ENCODE data around the gene HP1BP3. TPM values are rescaled to one million over a fixed set of nuclear protein-coding genes. Genes with fewer than 3 reads are reported as not detected.

Gene HP1BP3
- total RNA-seq, 1 donor from 2014 or later = 257 TPM

- no peak overlapping the region for H3K9ac ChIP-seq
- H3K27ac ChIP-seq = no peak overlapping the region
- no peaks in the 10 kb centered on the region for H3K9me3 ChIP-seq (ENCODE audit: low read depth)
- H3K4me1 ChIP-seq = peaks cover 3% of the 10 kb centered on the region
- DNase-seq (ENCODE audit: low spot score) = no peak
- TF ChIP-seq, protein P1, sequence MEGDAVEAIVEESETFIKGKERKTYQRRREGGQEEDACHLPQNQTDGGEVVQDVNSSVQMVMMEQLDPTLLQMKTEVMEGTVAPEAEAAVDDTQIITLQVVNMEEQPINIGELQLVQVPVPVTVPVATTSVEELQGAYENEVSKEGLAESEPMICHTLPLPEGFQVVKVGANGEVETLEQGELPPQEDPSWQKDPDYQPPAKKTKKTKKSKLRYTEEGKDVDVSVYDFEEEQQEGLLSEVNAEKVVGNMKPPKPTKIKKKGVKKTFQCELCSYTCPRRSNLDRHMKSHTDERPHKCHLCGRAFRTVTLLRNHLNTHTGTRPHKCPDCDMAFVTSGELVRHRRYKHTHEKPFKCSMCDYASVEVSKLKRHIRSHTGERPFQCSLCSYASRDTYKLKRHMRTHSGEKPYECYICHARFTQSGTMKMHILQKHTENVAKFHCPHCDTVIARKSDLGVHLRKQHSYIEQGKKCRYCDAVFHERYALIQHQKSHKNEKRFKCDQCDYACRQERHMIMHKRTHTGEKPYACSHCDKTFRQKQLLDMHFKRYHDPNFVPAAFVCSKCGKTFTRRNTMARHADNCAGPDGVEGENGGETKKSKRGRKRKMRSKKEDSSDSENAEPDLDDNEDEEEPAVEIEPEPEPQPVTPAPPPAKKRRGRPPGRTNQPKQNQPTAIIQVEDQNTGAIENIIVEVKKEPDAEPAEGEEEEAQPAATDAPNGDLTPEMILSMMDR (IDR thresholded peaks at IDR 0.05) = no peak
- no peak for TF ChIP-seq EZH2 (IDR thresholded peaks at IDR 0.05)
- TF ChIP-seq EZH2phosphoT487 (IDR thresholded peaks at IDR 0.05) = no peak
- peaks cover 15% of the 10 kb centered on the region for H3F3A ChIP-seq (ENCODE audit: low read depth)
- H2AFZ ChIP-seq (replicated peaks) = no peak overlapping the region
- H3K4me3 ChIP-seq = no peak overlapping the region
- H3K9me3 Mint-ChIP-seq = no peaks in the 10 kb centered on the region
- H3K4me3 Mint-ChIP-seq = no peak overlapping the region
- H3K27me3 Mint-ChIP-seq (ENCODE audit: insufficient read depth, low read depth) = peaks cover 11% of the 10 kb centered on the region
- peaks cover 21% of the 10 kb centered on the region for H3K4me1 Mint-ChIP-seq
- H3K27me3 ChIP-seq = no peaks in the 10 kb centered on the region
- H3K4me2 ChIP-seq = no peak overlapping the region
- no peak overlapping the region for H3K27ac Mint-ChIP-seq
- H4K20me1 ChIP-seq (ENCODE audit: low read depth) = no peaks in the 10 kb centered on the region
- no peaks in the 10 kb centered on the region for H3K36me3 Mint-ChIP-seq
- no peaks in the 10 kb centered on the region for H3K36me3 ChIP-seq
- no peaks in the 10 kb centered on the region for H3K79me2 ChIP-seq (ENCODE audit: low read depth)
Measured at GRCh38 chr1:20701446-20701845, 85.7 kb downstream of the HP1BP3 start.

DNA sequence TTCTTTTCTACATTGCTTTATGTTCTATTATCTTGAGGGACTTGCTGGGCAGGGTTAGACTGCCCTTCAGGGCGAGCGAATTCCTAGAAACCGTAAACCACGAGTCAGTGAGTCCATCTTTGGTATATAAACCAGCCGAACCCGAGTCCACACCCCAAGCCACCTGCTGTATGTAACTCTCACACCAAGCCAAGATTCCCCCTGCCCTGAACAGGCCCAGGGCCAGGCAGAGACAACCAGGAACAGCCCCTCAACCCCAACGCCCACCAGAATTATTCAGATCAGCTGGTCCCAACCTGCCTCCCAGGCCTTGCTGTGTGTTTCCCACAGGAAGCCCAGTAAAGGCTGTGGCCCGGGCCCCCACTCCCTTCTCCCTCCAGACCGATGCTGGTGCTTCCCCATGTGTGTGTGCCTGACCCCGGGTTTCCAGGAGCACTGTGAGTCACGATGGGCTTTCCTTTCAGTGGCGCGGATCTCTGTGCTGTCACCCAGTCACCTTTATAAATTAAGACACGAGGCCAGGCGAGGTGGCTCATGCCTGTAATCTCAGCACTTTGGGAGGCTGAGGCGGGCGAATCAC, 86.4 kb downstream of the HP1BP3 start:
- Histone ChIP-seq H3K4me3 (no peak overlapping the region), H3K27me3 (no peaks in the 10 kb centered on the region), H3K4me1 (peaks cover 3% of the 10 kb centered on the region), H2AFZ (replicated peaks) (no peak overlapping the region), H3K9ac (no peak overlapping the region), H3K4me2 (no peak overlapping the region), H3K27ac (no peak overlapping the region), H3K36me3 (no peaks in the 10 kb centered on the region), H3K9me3 (ENCODE audit: low read depth) (no peaks in the 10 kb centered on the region), H3F3A (ENCODE audit: low read depth) (peaks cover 20% of the 10 kb centered on the region), H4K20me1 (ENCODE audit: low read depth) (no peaks in the 10 kb centered on the region), H3K79me2 (ENCODE audit: low read depth) (no peaks in the 10 kb centered on the region)
- Mint-ChIP-seq H3K4me1 (peaks cover 26% of the 10 kb centered on the region), H3K27ac (peak overlapping the region; percentile 92), H3K4me3 (no peak overlapping the region), H3K9me3 (no peaks in the 10 kb centered on the region), H3K36me3 (no peaks in the 10 kb centered on the region), H3K27me3 (ENCODE audit: insufficient read depth, low read depth) (peaks cover 11% of the 10 kb centered on the region)
- DNase-seq (ENCODE audit: low spot score) = no peak
- TF ChIP-seq, protein P1 (IDR thresholded peaks at IDR 0.05) = no peak
- TF ChIP-seq EZH2phosphoT487 (IDR thresholded peaks at IDR 0.05) = no peak
- no peak for TF ChIP-seq EZH2 (IDR thresholded peaks at IDR 0.05)

- H3K9me3 Mint-ChIP-seq = no peaks in the 10 kb centered on the region
- Histone ChIP-seq H3K27me3 (no peaks in the 10 kb centered on the region), H2AFZ (replicated peaks) (no peak overlapping the region), H4K20me1 (ENCODE audit: low read depth) (no peaks in the 10 kb centered on the region), H3F3A (ENCODE audit: low read depth) (peaks cover 21% of the 10 kb centered on the region), H3K4me2 (no peak overlapping the region), H3K9ac (no peak overlapping the region), H3K9me3 (ENCODE audit: low read depth) (no peaks in the 10 kb centered on the region), H3K36me3 (no peaks in the 10 kb centered on the region), H3K4me1 (peaks cover 3% of the 10 kb centered on the region), H3K79me2 (ENCODE audit: low read depth) (no peaks in the 10 kb centered on the region), H3K4me3 (no peak overlapping the region), H3K27ac (no peak overlapping the region)
- peaks cover 8% of the 10 kb centered on the region for H3K27me3 Mint-ChIP-seq (ENCODE audit: insufficient read depth, low read depth)
- H3K27ac Mint-ChIP-seq = peak overlapping the region; percentile 65
- TF ChIP-seq EZH2 (IDR thresholded peaks at IDR 0.05) (no peak), EZH2phosphoT487 (IDR thresholded peaks at IDR 0.05) (no peak)
- TF ChIP-seq, protein P1 (IDR thresholded peaks at IDR 0.05) = no peak
- H3K36me3 Mint-ChIP-seq = no peaks in the 10 kb centered on the region
- peaks cover 24% of the 10 kb centered on the region for H3K4me1 Mint-ChIP-seq
- H3K4me3 Mint-ChIP-seq = no peak overlapping the region
- DNase-seq (ENCODE audit: low spot score) = no peak
Measured at GRCh38 chr1:20699558-20699957, 87.5 kb downstream of the HP1BP3 start.
